PFSK-1 (cell line): ENCODE measurements around the gene RAP1GAP.

Experiments
- FOXP2 ChIP-seq: optimal IDR thresholded peaks from 2 replicates; pipeline ENCODE3; 2011; ENCODE audit warnings: borderline replicate concordance, control low read depth, inconsistent platforms; ENCODE audit not compliant: insufficient read depth; ENCODE audit errors: extremely low read length, extremely low read depth
- POLR2AphosphoS5 ChIP-seq: IDR thresholded peaks from 2 replicates; pipeline ENCODE4 v1.6.1; 2012; ENCODE audit warnings: low read depth, mild to moderate bottlenecking, control low read depth, low read length, moderate library complexity
- REST ChIP-seq, 2 experiments: IDR thresholded peaks; 2 replicates each; pipeline versions ENCODE4 v1.6.1 to v1.8.0; 2011 to 2012; ENCODE audit warnings: low read depth in 2 of 2, low read length in 2 of 2, control low read depth in 1 of 2, inconsistent platforms in 1 of 2, mild to moderate bottlenecking in 1 of 2, moderate library complexity in 1 of 2; ENCODE audit not compliant: insufficient read depth in 1 of 2
- SIN3A ChIP-seq: IDR thresholded peaks from 2 replicates; pipeline ENCODE4 v1.6.1; 2012; ENCODE audit warnings: mild to moderate bottlenecking, low read length, moderate library complexity, borderline replicate concordance; ENCODE audit not compliant: insufficient read depth
- TAF1 ChIP-seq: IDR thresholded peaks from 2 replicates; pipeline ENCODE4 v1.6.1; 2012; ENCODE audit warnings: low read length, control low read depth, borderline replicate concordance; ENCODE audit not compliant: insufficient read depth

Gene RAP1GAP

GRCh38 chr1:21614419-21615115 is 54.6 kb downstream of the RAP1GAP start:
- TF ChIP-seq FOXP2 (no peak), REST (IDR thresholded peaks at IDR 0.05; ENCODE audit: insufficient read depth in 1 of 2, low read depth in 2 of 2, low read length in 2 of 2) (no peak), POLR2AphosphoS5 (no peak), TAF1 (no peak), SIN3A (no peak)

GRCh38 chr1:21613072-21613867 is 55.9 kb downstream of the RAP1GAP start:
- TF ChIP-seq SIN3A (no peak), FOXP2 (no peak), POLR2AphosphoS5 (no peak), REST (IDR thresholded peaks at IDR 0.05; ENCODE audit: insufficient read depth in 1 of 2, low read depth in 2 of 2, low read length in 2 of 2) (no peak), TAF1 (no peak)

GRCh38 chr1:21612057-21612456 is 57.1 kb downstream of the RAP1GAP start:
- no peak for TF ChIP-seq SIN3A
- TF ChIP-seq REST (IDR thresholded peaks at IDR 0.05; ENCODE audit: insufficient read depth in 1 of 2, low read depth in 2 of 2, low read length in 2 of 2), result no peak
- no peak for TF ChIP-seq POLR2AphosphoS5
- TF ChIP-seq TAF1, result no peak
- TF ChIP-seq FOXP2, result no peak

- TF ChIP-seq SIN3A (no peak), REST (IDR thresholded peaks at IDR 0.05; ENCODE audit: insufficient read depth in 1 of 2, low read depth in 2 of 2, low read length in 2 of 2) (no peak), TAF1 (no peak), FOXP2 (no peak), POLR2AphosphoS5 (no peak)
Observed at GRCh38 chr1:21610989-21611785, 58.0 kb downstream of the RAP1GAP start.
